ENCODE data around the gene CTPS1. TPM values are rescaled to one million over a fixed set of nuclear protein-coding genes. Genes with fewer than 3 reads are reported as not detected.

The CTPS1 gene
- total RNA-seq, 4 donors from 2014 or later, result 9.5 to 24.3 (median 14.7) TPM

DNA sequence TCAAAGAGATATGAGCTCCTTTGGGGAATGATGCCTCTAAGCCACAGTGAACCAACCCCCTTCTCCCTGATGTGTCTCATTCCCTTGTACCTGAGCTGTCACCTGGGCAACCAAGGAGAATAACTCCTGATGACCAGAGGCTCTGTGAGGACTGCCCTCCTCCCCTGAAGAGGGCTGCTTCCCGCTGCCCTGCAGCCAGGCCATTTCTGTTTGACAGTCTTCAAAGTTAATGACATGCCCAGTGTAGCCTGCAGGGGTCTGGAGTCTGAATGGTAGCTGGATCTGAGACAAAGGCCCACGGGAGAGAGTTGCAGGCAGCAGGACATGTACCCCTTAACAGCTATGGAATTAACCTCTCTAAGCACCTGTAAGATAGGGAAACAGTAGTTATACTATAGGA, 45.5 kb downstream of the CTPS1 start:
- in situ Hi-C loops (cut with MboI; ENCODE audit: low sequenced_read_pairs in 4 of 4) (loop anchor here in 1 of 4 donors (25.0 kb wide), 1 partner anchor 212 kb away; the partner anchor contains the start of gene SCMH1), intact Hi-C loops (cut with DNase I; ENCODE audit: low total_unique reads) (no loop called here)
- H3K27me3 ChIP-seq, result no peaks in the 10 kb centered on the region
- peaks cover 0 to 24% of the 10 kb centered on the region in 2 donors for H3K36me3 ChIP-seq
- H3K4me3 ChIP-seq, result no peak overlapping the region
- DNase-seq (no peak), ATAC-seq (no peak)
- TF ChIP-seq POLR2A (IDR thresholded peaks at IDR 0.05) (no peak), CTCF (IDR thresholded peaks at IDR 0.05 in 4 of 5, conservative IDR thresholded peaks at IDR 0.05 in 1 of 5) (no peak)
- no peak overlapping the region for H3K27ac ChIP-seq
- no peaks in the 10 kb centered on the region for H3K9me3 ChIP-seq
- H3K4me1 ChIP-seq, result no peaks in the 10 kb centered on the region

DNA sequence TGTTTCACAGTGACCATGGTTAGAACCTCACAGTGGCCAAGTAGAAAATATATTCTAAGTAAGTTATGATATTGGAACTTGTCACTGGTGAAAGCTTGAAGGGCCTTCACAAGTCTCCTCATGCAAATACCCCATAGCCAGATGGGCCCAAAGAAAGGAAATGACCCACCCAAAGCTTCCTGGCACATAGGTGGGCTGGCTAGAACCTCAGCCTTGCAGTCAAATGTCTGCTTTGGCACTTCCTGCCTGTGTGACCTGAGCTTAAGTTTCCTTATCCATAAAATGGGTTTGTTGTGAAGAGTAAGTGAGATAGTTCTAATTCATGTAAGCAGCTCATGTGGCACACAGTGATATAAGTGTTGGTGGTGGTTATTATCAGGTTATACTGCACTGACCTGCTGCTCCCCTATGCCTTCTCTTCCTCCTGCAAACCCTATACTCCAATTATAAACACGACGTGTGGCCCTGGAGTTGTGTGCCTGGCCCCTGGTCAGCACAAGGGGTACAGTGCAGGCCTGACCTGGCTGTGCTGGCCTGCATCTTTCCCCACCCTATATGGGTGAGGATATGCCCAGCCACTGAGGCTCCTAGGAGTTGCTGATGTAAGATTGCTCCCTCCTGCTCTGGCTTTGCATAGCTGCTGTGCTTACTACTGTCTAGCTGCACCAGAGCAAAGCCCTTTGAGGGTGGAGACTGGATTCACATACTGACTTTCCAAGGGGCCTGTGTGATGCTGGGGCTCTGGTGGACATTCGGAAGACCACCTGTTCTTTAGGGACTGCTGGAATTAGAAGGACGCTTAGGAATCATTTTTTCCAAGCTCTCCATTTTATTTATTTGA, 46.7 kb downstream of the CTPS1 start:
- ATAC-seq (no peak), DNase-seq (no peak)
- Histone ChIP-seq H3K36me3 (peaks cover 0 to 25% of the 10 kb centered on the region in 2 donors), H3K27me3 (no peaks in the 10 kb centered on the region), H3K9me3 (no peaks in the 10 kb centered on the region), H3K27ac (no peak overlapping the region), H3K4me3 (no peak overlapping the region), H3K4me1 (no peaks in the 10 kb centered on the region)
- TF ChIP-seq POLR2A (IDR thresholded peaks at IDR 0.05) (no peak), CTCF (IDR thresholded peaks at IDR 0.05 in 4 of 5, conservative IDR thresholded peaks at IDR 0.05 in 1 of 5) (no peak)
- intact Hi-C loops (cut with DNase I; ENCODE audit: low total_unique reads), result no loop called here
- in situ Hi-C loops (cut with MboI; ENCODE audit: low sequenced_read_pairs in 4 of 4), result loop anchor here in 1 of 4 donors (25.0 kb wide), 1 partner anchor 211 kb away; the partner anchor contains the start of gene SCMH1

DNA sequence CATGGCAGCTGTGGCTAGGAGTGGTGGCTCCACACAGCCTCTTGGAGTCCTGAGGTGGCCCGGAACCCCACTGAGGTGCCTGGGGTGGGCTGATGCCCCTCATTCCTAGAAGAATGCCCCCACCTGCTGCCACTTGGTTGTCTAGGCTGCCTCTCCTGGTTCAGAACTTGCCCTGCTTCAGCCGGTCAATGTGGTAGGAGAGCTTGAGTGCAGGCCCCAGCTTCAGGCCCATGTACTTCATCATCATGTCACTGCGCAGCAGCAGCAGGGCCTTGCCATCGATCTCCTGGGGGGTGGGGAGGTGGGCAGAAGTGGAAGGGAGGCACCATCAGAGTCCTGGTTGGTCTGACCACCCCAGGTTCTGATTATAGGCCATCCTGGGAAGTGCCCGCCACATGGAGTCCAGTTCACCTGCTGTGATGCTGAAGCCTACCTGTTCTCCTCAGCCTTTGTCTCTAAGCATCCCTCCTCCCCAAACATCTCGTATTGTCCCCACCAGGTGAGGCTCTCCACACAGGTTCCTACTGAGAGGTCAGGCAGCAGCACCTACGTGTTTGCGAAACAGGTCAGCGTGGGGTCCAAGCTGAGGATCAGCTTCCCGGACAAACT, 48.6 kb downstream of the CTPS1 start:
- H3K9me3 ChIP-seq, result no peaks in the 10 kb centered on the region
- ATAC-seq (no peak), DNase-seq (no peak)
- no peaks in the 10 kb centered on the region for H3K4me1 ChIP-seq
- in situ Hi-C loops (cut with MboI; ENCODE audit: low sequenced_read_pairs in 4 of 4) (loop anchor here in 1 of 4 donors (25.0 kb wide), 1 partner anchor 209 kb away; the partner anchor contains the start of gene SCMH1), intact Hi-C loops (cut with DNase I; ENCODE audit: low total_unique reads) (no loop called here)
- no peaks in the 10 kb centered on the region for H3K27me3 ChIP-seq
- no peak overlapping the region for H3K4me3 ChIP-seq
- no peak overlapping the region for H3K27ac ChIP-seq
- H3K36me3 ChIP-seq, result peaks cover 0 to 38% of the 10 kb centered on the region in 2 donors
- TF ChIP-seq POLR2A (IDR thresholded peaks at IDR 0.05) (no peak), CTCF (IDR thresholded peaks at IDR 0.05 in 4 of 5, conservative IDR thresholded peaks at IDR 0.05 in 1 of 5) (no peak)

DNA sequence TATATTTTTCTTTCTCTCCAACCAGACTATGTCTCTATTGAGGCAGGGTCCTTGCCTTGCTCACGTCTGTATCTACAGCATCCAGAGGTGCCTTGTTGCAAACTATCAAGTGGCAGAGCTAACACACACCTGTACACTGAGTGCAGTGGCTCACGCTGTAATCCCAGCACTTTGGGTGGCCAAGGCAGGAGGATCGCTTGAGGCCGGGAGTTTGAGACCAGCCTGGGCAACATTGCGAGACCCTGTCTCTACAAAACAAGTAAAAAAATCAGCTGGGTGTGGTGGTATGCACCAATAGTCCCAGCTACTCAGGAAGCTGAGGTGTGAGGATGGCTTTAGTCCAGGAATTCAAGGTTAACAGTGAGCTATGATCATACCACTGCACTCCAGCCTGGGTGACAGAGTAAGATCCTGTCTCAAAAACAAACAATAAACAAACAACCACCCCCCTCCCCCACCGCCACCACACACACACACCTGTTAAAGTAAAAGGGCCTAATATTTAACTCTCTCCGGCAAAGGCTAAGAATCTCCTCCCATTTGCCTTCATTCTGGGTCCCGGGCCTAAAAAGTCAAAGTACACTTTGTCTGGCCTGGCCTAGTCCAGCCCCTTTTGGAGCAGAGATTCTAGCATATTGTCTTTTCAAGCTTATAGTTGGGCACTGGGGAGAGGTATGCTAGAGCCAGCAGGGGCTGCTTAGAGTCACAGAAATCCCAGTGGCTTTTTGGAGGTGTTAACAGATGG, 51.5 kb downstream of the CTPS1 start:
- no peaks in the 10 kb centered on the region for H3K27me3 ChIP-seq
- intact Hi-C loops (cut with DNase I; ENCODE audit: low total_unique reads), result no loop called here
- H3K36me3 ChIP-seq, result peaks cover 0 to 41% of the 10 kb centered on the region in 2 donors
- H3K4me3 ChIP-seq, result no peak overlapping the region
- TF ChIP-seq POLR2A (IDR thresholded peaks at IDR 0.05) (no peak), CTCF (IDR thresholded peaks at IDR 0.05 in 4 of 5, conservative IDR thresholded peaks at IDR 0.05 in 1 of 5) (no peak)
- H3K9me3 ChIP-seq, result no peaks in the 10 kb centered on the region
- in situ Hi-C loops (cut with MboI; ENCODE audit: low sequenced_read_pairs in 4 of 4), result loop anchor here in 1 of 4 donors (25.0 kb wide), 1 partner anchor 206 kb away; the partner anchor contains the start of gene SCMH1
- no peak for DNase-seq
- ATAC-seq, result no peak
- no peak overlapping the region for H3K27ac ChIP-seq
- no peaks in the 10 kb centered on the region for H3K4me1 ChIP-seq

Measured in gastrocnemius medialis (tissue), 4 donors.